Tibial artery (tissue), 4 donors: Measurements from ENCODE around the gene VWF.
"Not testable (repeated sequence)": the region's sequence is repeated elsewhere in the genome, so short reads cannot be mapped to it uniquely, and the experiment has no call there.

Experiments
- DNase-seq, 2 donors: peaks; one replicate each; pipeline ENCODE4 v3.0.0-alpha.2; 2019
- H3K27ac ChIP-seq, 2 donors: fragments of 200-600 bp; sonication (generic) in 1 of 2; 1 replicate in 1 of 2; 2 replicates in 1 of 2; pipeline ENCODE4 v1.5.1; 2018 to 2019; ENCODE audit warnings: mild to moderate bottlenecking in 1 of 2
- H3K27me3 ChIP-seq, 2 donors: fragments of 200-600 bp; sonication (generic) in 1 of 2; one replicate each; pipeline versions ENCODE4 v1.5.1 to v1.6.0; 2016 to 2019
- H3K36me3 ChIP-seq, 3 donors: fragments of 200-600 bp; sonication (generic) in 2 of 3; one replicate each; pipeline ENCODE4 v1.5.1; 2016 to 2019; ENCODE audit warnings: mild to moderate bottlenecking in 2 of 3
- H3K4me1 ChIP-seq, 4 donors: fragments of 200-600 bp; sonication (generic) in 2 of 4; 1 replicate in 3 of 4; 2 replicates in 1 of 4; pipeline ENCODE4 v1.5.1; 2016 to 2019
- H3K4me3 ChIP-seq, 2 donors: fragments of 200-600 bp; sonication (generic) in 1 of 2; 1 replicate in 1 of 2; 2 replicates in 1 of 2; pipeline ENCODE4 v1.5.1; 2018 to 2019; ENCODE audit warnings: mild to moderate bottlenecking in 2 of 2
- H3K9me3 ChIP-seq, 3 donors: fragments of 200-600 bp; sonication (generic) in 1 of 3; one replicate each; pipeline ENCODE4 v1.5.1; 2016 to 2019
- CTCF ChIP-seq, 2 experiments: fragments of 200-600 bp in 1 of 2; fragments of 450-650 bp in 1 of 2; IDR thresholded peaks; one replicate each; pipeline ENCODE4 v1.5.1; 2017 to 2019; ENCODE audit warnings: antibody characterized with exemption in 2 of 2, mild to moderate bottlenecking in 1 of 2, moderate library complexity in 1 of 2
- intact Hi-C: fragments of 100-400 bp; cut with DNase I; formaldehyde crosslinking; loops from one replicate; pipeline ENCODE4 v1.15.0; 2023; ENCODE audit warnings: low total_unique reads

Gene VWF

GRCh38 chr12:6020930-6021329 is 103.5 kb downstream of the VWF start:
- Histone ChIP-seq H3K9me3 (no peaks in the 10 kb centered on the region), H3K27me3 (peaks cover 0 to 2% of the 10 kb centered on the region in 2 donors), H3K27ac (no peak overlapping the region), H3K36me3 (no peaks in the 10 kb centered on the region), H3K4me1 (no peaks in the 10 kb centered on the region), H3K4me3 (no peak overlapping the region)
- no peak for DNase-seq
- intact Hi-C loops, result no loop called here
- no peak for TF ChIP-seq CTCF (IDR thresholded peaks at IDR 0.05)

- H3K4me3 ChIP-seq, H3K27me3 ChIP-seq, intact Hi-C loops, H3K27ac ChIP-seq, H3K9me3 ChIP-seq, H3K36me3 ChIP-seq, H3K4me1 ChIP-seq, DNase-seq: not testable (repeated sequence)
Observed at GRCh38 chr12:6020511-6020910, 104.0 kb downstream of the VWF start.

GRCh38 chr12:6019256-6019655 is 105.2 kb downstream of the VWF start:
- H3K9me3 ChIP-seq, H3K4me1 ChIP-seq, intact Hi-C loops, H3K4me3 ChIP-seq, H3K36me3 ChIP-seq, DNase-seq, H3K27ac ChIP-seq, H3K27me3 ChIP-seq: not testable (repeated sequence)

- Histone ChIP-seq H3K27me3 (peaks cover 0 to 2% of the 10 kb centered on the region in 2 donors), H3K27ac (no peak overlapping the region), H3K36me3 (no peaks in the 10 kb centered on the region), H3K4me3 (no peak overlapping the region), H3K4me1 (no peaks in the 10 kb centered on the region), H3K9me3 (no peaks in the 10 kb centered on the region)
- no peak for DNase-seq
- intact Hi-C loops, result no loop called here
- no peak for TF ChIP-seq CTCF (IDR thresholded peaks at IDR 0.05)
Observed at GRCh38 chr12:6018265-6018664, 106.2 kb downstream of the VWF start.

GRCh38 chr12:6016756-6017155 is 107.7 kb downstream of the VWF start:
- no peak for DNase-seq
- no peaks in the 10 kb centered on the region for H3K36me3 ChIP-seq
- no peak for TF ChIP-seq CTCF (IDR thresholded peaks at IDR 0.05)
- H3K27ac ChIP-seq, result no peak overlapping the region
- H3K4me1 ChIP-seq, result no peaks in the 10 kb centered on the region
- H3K9me3 ChIP-seq, result no peaks in the 10 kb centered on the region
- H3K4me3 ChIP-seq, result no peak overlapping the region
- intact Hi-C loops, result no loop called here
- peaks cover 0 to 2% of the 10 kb centered on the region in 2 donors for H3K27me3 ChIP-seq

GRCh38 chr12:6016004-6016403 is 108.5 kb downstream of the VWF start:
- H3K27ac ChIP-seq, H3K9me3 ChIP-seq, H3K4me1 ChIP-seq, H3K27me3 ChIP-seq, DNase-seq, H3K4me3 ChIP-seq, H3K36me3 ChIP-seq, intact Hi-C loops: not testable (repeated sequence)

GRCh38 chr12:6015271-6015670 is 109.2 kb downstream of the VWF start:
- H3K27me3 ChIP-seq, H3K27ac ChIP-seq, H3K4me1 ChIP-seq, intact Hi-C loops, H3K4me3 ChIP-seq, H3K9me3 ChIP-seq, DNase-seq, H3K36me3 ChIP-seq: not testable (repeated sequence)

GRCh38 chr12:6010631-6011350 is 113.7 kb downstream of the VWF start:
- H3K36me3 ChIP-seq, DNase-seq, H3K27ac ChIP-seq, H3K9me3 ChIP-seq, H3K4me1 ChIP-seq, intact Hi-C loops, H3K4me3 ChIP-seq, H3K27me3 ChIP-seq: not testable (repeated sequence)
